ENCODE results near the gene TRAPPC12. TPM values are rescaled to one million over a fixed set of nuclear protein-coding genes. Genes with fewer than 3 reads are reported as not detected.

Gene TRAPPC12
- total RNA-seq, 1 experiment from 2014 or later, result 86.2 TPM

DNA sequence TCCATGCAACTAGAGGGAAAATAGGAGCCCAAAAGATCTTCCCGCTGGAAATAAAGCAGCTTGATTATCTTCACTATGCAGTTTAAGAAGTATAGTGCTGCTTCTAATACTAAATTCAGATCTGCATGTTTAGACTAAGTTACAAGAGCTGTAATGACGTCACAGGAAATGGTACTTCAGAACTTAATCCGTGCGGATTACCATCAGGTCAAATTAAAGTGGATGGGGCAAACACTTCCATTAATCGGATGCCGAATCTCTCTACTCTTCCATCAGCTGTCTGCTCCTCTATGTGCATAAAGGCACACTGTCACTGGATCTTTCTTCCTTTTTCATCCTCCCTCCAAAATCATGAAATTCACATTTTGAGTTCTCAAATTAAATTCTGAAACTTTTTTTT is 52.6 kb downstream of the TRAPPC12 start:
- BruUV-seq (replicated peaks), result no TSS peak
- ChIA-PET CTCF (no interaction called here), POLR2A (ENCODE audit: unreplicated experiment) (interaction anchor here (0.6 kb wide), 1 partner anchor 86 kb away, joined by 3 read pairs; no protein-coding TSS in a partner anchor)
- Histone ChIP-seq H3K4me2 (ENCODE audit: low read length) (no peak overlapping the region), H3K4me1 (ENCODE audit: insufficient read depth, low read length) (no peaks in the 10 kb centered on the region), H3K9ac (ENCODE audit: low read length) (no peak overlapping the region), H3K36me3 (ENCODE audit: low read depth, low read length) (peaks cover 18% of the 10 kb centered on the region), H3K9me3 (ENCODE audit: low read length) (no peaks in the 10 kb centered on the region), H3K27ac (ENCODE audit: low read length) (no peak overlapping the region), H4K20me1 (ENCODE audit: low read length) (no peaks in the 10 kb centered on the region), H2AFZ (ENCODE audit: low read length) (no peak overlapping the region), H3K9me2 (replicated peaks; ENCODE audit: low read length) (no peaks in the 10 kb centered on the region), H3F3A (ENCODE audit: low read length, unreplicated experiment) (no peaks in the 10 kb centered on the region), H3K4me3 (ENCODE audit: low read length) (no peak overlapping the region), H3K79me2 (ENCODE audit: low read length) (no peaks in the 10 kb centered on the region), H3K27me3 (ENCODE audit: low read length) (no peaks in the 10 kb centered on the region)
- DNase-seq, result no peak
- TF ChIP-seq, protein P1, sequence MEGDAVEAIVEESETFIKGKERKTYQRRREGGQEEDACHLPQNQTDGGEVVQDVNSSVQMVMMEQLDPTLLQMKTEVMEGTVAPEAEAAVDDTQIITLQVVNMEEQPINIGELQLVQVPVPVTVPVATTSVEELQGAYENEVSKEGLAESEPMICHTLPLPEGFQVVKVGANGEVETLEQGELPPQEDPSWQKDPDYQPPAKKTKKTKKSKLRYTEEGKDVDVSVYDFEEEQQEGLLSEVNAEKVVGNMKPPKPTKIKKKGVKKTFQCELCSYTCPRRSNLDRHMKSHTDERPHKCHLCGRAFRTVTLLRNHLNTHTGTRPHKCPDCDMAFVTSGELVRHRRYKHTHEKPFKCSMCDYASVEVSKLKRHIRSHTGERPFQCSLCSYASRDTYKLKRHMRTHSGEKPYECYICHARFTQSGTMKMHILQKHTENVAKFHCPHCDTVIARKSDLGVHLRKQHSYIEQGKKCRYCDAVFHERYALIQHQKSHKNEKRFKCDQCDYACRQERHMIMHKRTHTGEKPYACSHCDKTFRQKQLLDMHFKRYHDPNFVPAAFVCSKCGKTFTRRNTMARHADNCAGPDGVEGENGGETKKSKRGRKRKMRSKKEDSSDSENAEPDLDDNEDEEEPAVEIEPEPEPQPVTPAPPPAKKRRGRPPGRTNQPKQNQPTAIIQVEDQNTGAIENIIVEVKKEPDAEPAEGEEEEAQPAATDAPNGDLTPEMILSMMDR (conservative IDR thresholded peaks at IDR 0.05; ENCODE audit: low read depth, low read length), result no peak
- TF ChIP-seq EZH2phosphoT487 (IDR thresholded peaks at IDR 0.05; ENCODE audit: borderline replicate concordance, low read length) (no peak), EZH2 (IDR thresholded peaks at IDR 0.05; ENCODE audit: low read length, unreplicated experiment) (no peak)
- no peak for ATAC-seq
- intact Hi-C loops (cut with micrococcal nuclease), result no loop called here

- DNase-seq, result no peak
- H3K27me3 ChIP-seq (ENCODE audit: low read length), result no peaks in the 10 kb centered on the region
- no peak for ATAC-seq
- TF ChIP-seq EZH2 (IDR thresholded peaks at IDR 0.05; ENCODE audit: low read length, unreplicated experiment), result no peak
- TF ChIP-seq, protein P1 (conservative IDR thresholded peaks at IDR 0.05; ENCODE audit: low read depth, low read length), result no peak
- TF ChIP-seq EZH2phosphoT487 (IDR thresholded peaks at IDR 0.05; ENCODE audit: borderline replicate concordance, low read length), result no peak
- no peaks in the 10 kb centered on the region for H3K79me2 ChIP-seq (ENCODE audit: low read length)
- H4K20me1 ChIP-seq (ENCODE audit: low read length), result no peaks in the 10 kb centered on the region
- ChIA-PET CTCF (interaction anchor here (1.1 kb wide), 1 partner anchor 10 kb away, joined by 4 read pairs; no protein-coding TSS in a partner anchor), POLR2A (ENCODE audit: unreplicated experiment) (no interaction called here)
- no peak overlapping the region for H2AFZ ChIP-seq (ENCODE audit: low read length)
- no peak overlapping the region for H3K9ac ChIP-seq (ENCODE audit: low read length)
- H3K4me1 ChIP-seq (ENCODE audit: insufficient read depth, low read length), result no peaks in the 10 kb centered on the region
- no peak overlapping the region for H3K4me3 ChIP-seq (ENCODE audit: low read length)
- H3K36me3 ChIP-seq (ENCODE audit: low read depth, low read length), result peaks cover 14% of the 10 kb centered on the region
- intact Hi-C loops (cut with micrococcal nuclease), result no loop called here
- no peaks in the 10 kb centered on the region for H3F3A ChIP-seq (ENCODE audit: low read length, unreplicated experiment)
- no peaks in the 10 kb centered on the region for H3K9me3 ChIP-seq (ENCODE audit: low read length)
- no TSS peak for BruUV-seq (replicated peaks)
- no peak overlapping the region for H3K4me2 ChIP-seq (ENCODE audit: low read length)
- no peak overlapping the region for H3K27ac ChIP-seq (ENCODE audit: low read length)
- H3K9me2 ChIP-seq (replicated peaks; ENCODE audit: low read length), result no peaks in the 10 kb centered on the region
These were observed 53.3 kb downstream of the TRAPPC12 start for GRCh38 chr2:3432693-3433338.

DNA sequence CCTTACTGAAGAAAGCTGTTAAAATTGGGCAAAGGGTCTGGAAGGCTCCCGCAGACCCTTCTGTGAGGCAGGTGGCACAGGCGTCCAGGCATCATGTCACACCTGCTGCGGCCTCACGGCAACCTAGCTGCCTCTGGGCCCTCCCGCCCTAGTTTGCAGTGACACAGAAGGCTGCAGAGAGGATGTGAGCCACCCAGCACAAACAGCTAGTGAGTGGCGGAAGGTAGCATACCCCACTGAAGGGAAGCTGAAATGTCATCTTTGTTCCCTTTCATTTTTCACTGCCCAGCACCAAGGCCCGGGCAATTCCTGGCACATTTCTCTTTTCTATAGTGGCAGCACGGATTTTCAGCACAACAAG is 53.8 kb downstream of the TRAPPC12 start:
- CTCF ChIA-PET, result interaction anchor here (1.1 kb wide), 1 partner anchor 10 kb away, joined by 4 read pairs; no protein-coding TSS in a partner anchor

More for the DNA sequence above, 53.8 kb downstream of the TRAPPC12 start:
- H3K4me1 ChIP-seq (ENCODE audit: insufficient read depth, low read length), result no peaks in the 10 kb centered on the region
- H3K36me3 ChIP-seq (ENCODE audit: low read depth, low read length), result peaks cover 14% of the 10 kb centered on the region
- no peaks in the 10 kb centered on the region for H3K9me2 ChIP-seq (replicated peaks; ENCODE audit: low read length)
- DNase-seq (no peak), ATAC-seq (no peak)
- H3K9me3 ChIP-seq (ENCODE audit: low read length), result no peaks in the 10 kb centered on the region
- no peak overlapping the region for H3K4me2 ChIP-seq (ENCODE audit: low read length)
- no peak overlapping the region for H3K9ac ChIP-seq (ENCODE audit: low read length)
- H3K27me3 ChIP-seq (ENCODE audit: low read length), result no peaks in the 10 kb centered on the region
- no peak overlapping the region for H2AFZ ChIP-seq (ENCODE audit: low read length)
- intact Hi-C loops (cut with micrococcal nuclease), result no loop called here
- BruUV-seq (replicated peaks), result no TSS peak
- H4K20me1 ChIP-seq (ENCODE audit: low read length), result no peaks in the 10 kb centered on the region
- H3K4me3 ChIP-seq (ENCODE audit: low read length), result no peak overlapping the region
- TF ChIP-seq EZH2phosphoT487 (IDR thresholded peaks at IDR 0.05; ENCODE audit: borderline replicate concordance, low read length) (no peak), EZH2 (IDR thresholded peaks at IDR 0.05; ENCODE audit: low read length, unreplicated experiment) (no peak)
- TF ChIP-seq, protein P1 (conservative IDR thresholded peaks at IDR 0.05; ENCODE audit: low read depth, low read length), result no peak
- POLR2A ChIA-PET (ENCODE audit: unreplicated experiment), result no interaction called here
- no peaks in the 10 kb centered on the region for H3F3A ChIP-seq (ENCODE audit: low read length, unreplicated experiment)
- no peak overlapping the region for H3K27ac ChIP-seq (ENCODE audit: low read length)
- H3K79me2 ChIP-seq (ENCODE audit: low read length), result no peaks in the 10 kb centered on the region

All from PC-3 (cell line).